Smooth muscle cell (in vitro differentiated cells): ENCODE results near the gene OR6Q1. TPM values are rescaled to one million over a fixed set of nuclear protein-coding genes. Genes with fewer than 3 reads are reported as not detected.

ENCODE experiments used
- DNase-seq: peaks from one replicate; lab custom pipeline; 2025; ENCODE audit not compliant: unreplicated experiment; lab: John Stamatoyannopoulos, UW
- H2AFZ ChIP-seq: fragments of 200-600 bp; sonication (generic); 2 replicates; pipeline ENCODE4 v1.6.0; 2016; ENCODE audit warnings: antibody characterized with exemption, low read depth, mild to moderate bottlenecking
- H3F3A ChIP-seq: fragments of 200-600 bp; sonication (generic); 2 replicates; pipeline ENCODE4 v1.6.0; 2017; ENCODE audit warnings: antibody characterized with exemption, low read depth
- H3K27ac ChIP-seq: fragments of 200-600 bp; sonication (generic); 2 replicates; pipeline ENCODE4 v1.5.1; 2016; ENCODE audit warnings: low read depth, mild to moderate bottlenecking
- H3K27me3 ChIP-seq: fragments of 200-600 bp; sonication (generic); 2 replicates; pipeline ENCODE4 v1.6.1; 2016; ENCODE audit warnings: low read depth, mild to moderate bottlenecking
- H3K36me3 ChIP-seq: fragments of 200-600 bp; sonication (generic); 2 replicates; pipeline ENCODE4 v1.5.1; 2016; ENCODE audit warnings: low read depth
- H3K4me1 ChIP-seq: fragments of 200-600 bp; sonication (generic); 2 replicates; pipeline ENCODE4 v1.5.1; 2016; ENCODE audit warnings: low read depth
- H3K4me2 ChIP-seq: fragments of 200-600 bp; sonication (generic); 2 replicates; pipeline ENCODE4 v1.6.0; 2016; ENCODE audit warnings: mild to moderate bottlenecking
- H3K4me3 ChIP-seq: fragments of 200-600 bp; sonication (generic); 2 replicates; pipeline ENCODE4 v1.5.1; 2016; ENCODE audit warnings: mild to moderate bottlenecking
- H3K79me2 ChIP-seq: fragments of 200-600 bp; sonication (generic); 2 replicates; pipeline ENCODE4 v1.6.0; 2016; ENCODE audit warnings: low read depth, mild to moderate bottlenecking
- H3K9ac ChIP-seq: fragments of 200-600 bp; sonication (generic); 2 replicates; pipeline ENCODE4 v1.6.0; 2016; ENCODE audit warnings: low read depth
- H3K9me3 ChIP-seq: fragments of 200-600 bp; sonication (generic); replicated peaks from 2 replicates; pipeline ENCODE4 v1.5.1; 2016; ENCODE audit warnings: low read depth
- H4K20me1 ChIP-seq: fragments of 200-600 bp; sonication (generic); 2 replicates; pipeline ENCODE4 v1.6.0; 2016; ENCODE audit warnings: low read depth
- CTCF ChIP-seq: fragments of 200-600 bp; sonication (generic); IDR thresholded peaks from 2 replicates; pipeline ENCODE4 v1.5.1; 2017; ENCODE audit warnings: borderline replicate concordance, mild to moderate bottlenecking, antibody characterized with exemption; ENCODE audit not compliant: insufficient read depth, poor library complexity, severe bottlenecking
- WGBS: methylation state at CpG from one replicate; pipeline ENCODE4 v1.1.7; 2016; ENCODE audit warnings: low lambda C conversion rate; 5-methylcytosine and 5-hydroxymethylcytosine counted together
- polyA plus RNA-seq: library from polyadenylated mRNA; unstranded; fragments of >200 nt; fragmentation: Nextera tagmentation; extraction: Ambion mirVana; gene quantifications from 2 replicates; pipeline ENCODE4 v1.2.1, GENCODE V29; 2016
- total RNA-seq: library from RNA; depleted of rRNA; stranded (reverse); fragments of >200 nt; gene quantifications from 2 replicates; pipeline ENCODE4 v1.2.3, GENCODE V29; 2014

The OR6Q1 gene
- total and polyA plus RNA-seq, 2 experiments from 2014 or later = not detected

- Histone ChIP-seq H3K9ac (peak overlapping the region; percentile 56), H3K4me1 (peaks cover 7% of the 10 kb centered on the region), H3K36me3 (no peaks in the 10 kb centered on the region), H3F3A (no peaks in the 10 kb centered on the region), H2AFZ (peak overlapping the region; percentile 48), H3K4me3 (no peak overlapping the region), H3K4me2 (peak overlapping the region; percentile 66), H3K9me3 (no peaks in the 10 kb centered on the region), H3K27me3 (no peaks in the 10 kb centered on the region), H4K20me1 (no peaks in the 10 kb centered on the region), H3K27ac (peak overlapping the region; percentile 89), H3K79me2 (no peaks in the 10 kb centered on the region)
- no peak for TF ChIP-seq CTCF
- DNase-seq = no peak
- 6% methylated on average over 4 of the region's 4 CpGs for whole genome bisulfite sequencing
Measured at GRCh38 chr11:58059007-58059350, 28.2 kb downstream of the OR6Q1 start.

- Histone ChIP-seq H3K4me2 (no peak overlapping the region), H3F3A (no peaks in the 10 kb centered on the region), H3K27me3 (no peaks in the 10 kb centered on the region), H3K4me1 (peaks cover 7% of the 10 kb centered on the region), H3K79me2 (no peaks in the 10 kb centered on the region), H3K36me3 (no peaks in the 10 kb centered on the region), H3K9ac (no peak overlapping the region), H3K9me3 (no peaks in the 10 kb centered on the region), H3K27ac (no peak overlapping the region), H4K20me1 (no peaks in the 10 kb centered on the region), H3K4me3 (no peak overlapping the region), H2AFZ (peak overlapping the region; percentile 23)
- no peak for DNase-seq
- no peak for TF ChIP-seq CTCF
- WGBS = 92% methylated on average over 3 of the region's 3 CpGs
Measured at GRCh38 chr11:58060535-58060934, 29.8 kb downstream of the OR6Q1 start.

GRCh38 chr11:58060939-58061672 lies 30.4 kb downstream of the OR6Q1 start:
- H3K9me3 ChIP-seq = no peaks in the 10 kb centered on the region
- no peak overlapping the region for H2AFZ ChIP-seq
- DNase-seq = no peak
- H3K4me3 ChIP-seq = no peak overlapping the region
- H3K9ac ChIP-seq = no peak overlapping the region
- H3K79me2 ChIP-seq = no peaks in the 10 kb centered on the region
- no peaks in the 10 kb centered on the region for H3K27me3 ChIP-seq
- no peaks in the 10 kb centered on the region for H3F3A ChIP-seq
- no peaks in the 10 kb centered on the region for H4K20me1 ChIP-seq
- H3K36me3 ChIP-seq = no peaks in the 10 kb centered on the region
- 59% methylated on average over 6 of the region's 6 CpGs for WGBS
- no peak overlapping the region for H3K4me2 ChIP-seq
- peak overlapping the region; percentile 33 for H3K27ac ChIP-seq
- no peak for TF ChIP-seq CTCF
- H3K4me1 ChIP-seq = peaks cover 7% of the 10 kb centered on the region

GRCh38 chr11:58061813-58062212 lies 31.1 kb downstream of the OR6Q1 start:
- Histone ChIP-seq H3K27me3 (no peaks in the 10 kb centered on the region), H3K79me2 (no peaks in the 10 kb centered on the region), H3K9me3 (no peaks in the 10 kb centered on the region), H3K4me1 (peaks cover 7% of the 10 kb centered on the region), H4K20me1 (no peaks in the 10 kb centered on the region), H3F3A (no peaks in the 10 kb centered on the region), H3K9ac (no peak overlapping the region), H3K4me2 (no peak overlapping the region), H3K36me3 (no peaks in the 10 kb centered on the region), H3K27ac (peak overlapping the region; percentile 33), H3K4me3 (no peak overlapping the region), H2AFZ (no peak overlapping the region)
- DNase-seq = no peak
- no peak for TF ChIP-seq CTCF
- WGBS = 47% methylated on average over 6 of the region's 6 CpGs
